A673 (cell line): Measurements from ENCODE around the gene FNDC3B. TPM values are rescaled to one million over a fixed set of nuclear protein-coding genes. Genes with fewer than 3 reads are reported as not detected.

ENCODE experiments used
- BruUV-seq: library from RNA; stranded (reverse); fragments of 400-500 nt; replicated peaks from 2 replicates; lab custom pipeline; 2021; lab: Mats Ljungman, UMichigan
- CTCF ChIA-PET: fragments of 300-600 bp; sonication (Branson Sonifier 250); formaldehyde crosslinking; loops from one replicate; lab custom pipeline; 2022; ENCODE audit warnings: antibody characterized with exemption; lab: Charles Lee
- POLR2A ChIA-PET: fragments of 300-600 bp; sonication (Branson Sonifier 250); formaldehyde crosslinking; loops from one replicate; lab custom pipeline; 2022; ENCODE audit warnings: antibody characterized with exemption; ENCODE audit not compliant: low non-redundant PET; lab: Charles Lee
- DNase-seq: peaks from one replicate; pipeline ENCODE4 v3.0.0-alpha.2; 2015; ENCODE audit warnings: low spot score
- H3K27ac ChIP-seq: fragments of 200-600 bp; sonication (generic); 2 replicates; pipeline ENCODE4 v1.5.1; 2016; ENCODE audit warnings: mixed run types, low read depth, mild to moderate bottlenecking, mixed read lengths, antibody characterized with exemption, low read length; ENCODE audit not compliant: poor library complexity, severe bottlenecking
- H3K27me3 ChIP-seq: fragments of 200-600 bp; sonication (generic); replicated peaks from 2 replicates; pipeline ENCODE4 v1.6.1; 2017; ENCODE audit warnings: mixed run types, low read depth, mild to moderate bottlenecking, mixed read lengths, antibody characterized with exemption, low read length; ENCODE audit not compliant: insufficient read depth, poor library complexity
- H3K36me3 ChIP-seq: fragments of 200-600 bp; sonication (generic); 2 replicates; pipeline ENCODE4 v1.6.1; 2016; ENCODE audit warnings: mixed run types, mild to moderate bottlenecking, mixed read lengths, antibody characterized with exemption, low read length; ENCODE audit not compliant: insufficient read depth, poor library complexity, severe bottlenecking
- H3K4me1 ChIP-seq: fragments of 200-600 bp; sonication (generic); 2 replicates; pipeline ENCODE4 v1.6.1; 2017; ENCODE audit warnings: mixed run types, mild to moderate bottlenecking, mixed read lengths, antibody characterized with exemption, low read length; ENCODE audit not compliant: insufficient read depth, poor library complexity, severe bottlenecking
- H3K4me3 ChIP-seq: fragments of 200-600 bp; sonication (generic); 2 replicates; pipeline ENCODE4 v1.5.1; 2016; ENCODE audit warnings: low read depth, mixed run types, mild to moderate bottlenecking, mixed read lengths, low read length; ENCODE audit not compliant: poor library complexity, severe bottlenecking
- H3K9me3 ChIP-seq: fragments of 200-600 bp; sonication (generic); 2 replicates; pipeline ENCODE4 v1.6.1; 2016; ENCODE audit warnings: mixed run types, low read depth, mild to moderate bottlenecking, mixed read lengths, antibody characterized with exemption, low read length; ENCODE audit not compliant: poor library complexity, severe bottlenecking
- EZH2 ChIP-seq: fragments of 200-600 bp; sonication (generic); IDR thresholded peaks from 2 replicates; pipeline ENCODE4 v1.6.1; 2017; ENCODE audit warnings: borderline replicate concordance, low read depth, mild to moderate bottlenecking, mixed read lengths, antibody characterized with exemption, low read length; ENCODE audit not compliant: poor library complexity, severe bottlenecking
- intact Hi-C: fragments of 100-400 bp; cut with micrococcal nuclease; formaldehyde crosslinking; loops from one replicate; pipeline ENCODE4 v1.10.0; 2022; ENCODE audit not compliant: unreplicated experiment
- total RNA-seq: library from RNA; stranded (reverse); gene quantifications from 2 replicates; pipeline ENCODE4 v1.2.3, GENCODE V29; 2021
- TF ChIP-seq, protein P1 (sequence below): fragments of 300-800, 200-600 bp; sonication (generic); conservative IDR thresholded peaks from 2 replicates; pipeline ENCODE4 v1.5.1; 2017; ENCODE audit warnings: low read depth, mild to moderate bottlenecking, antibody characterized with exemption, low read length, moderate library complexity, mixed read lengths

The FNDC3B gene
- total RNA-seq, 1 experiment from 2014 or later = 50.8 TPM

GRCh38 chr3:172154768-172155664, 115.6 kb downstream of the FNDC3B start:
- ChIA-PET POLR2A (interaction anchor here (0.6 kb wide), 1 partner anchor 50 kb away, joined by 14 read pairs; no protein-coding TSS in a partner anchor), CTCF (no interaction called here)
- Histone ChIP-seq H3K4me1 (peaks cover 43% of the 10 kb centered on the region), H3K27me3 (no peaks in the 10 kb centered on the region), H3K9me3 (no peaks in the 10 kb centered on the region), H3K36me3 (no peaks in the 10 kb centered on the region), H3K27ac (peak overlapping the region; percentile 63), H3K4me3 (no peak overlapping the region)
- intact Hi-C loops = no loop called here
- TF ChIP-seq EZH2 = no peak
- TF ChIP-seq, protein P1, sequence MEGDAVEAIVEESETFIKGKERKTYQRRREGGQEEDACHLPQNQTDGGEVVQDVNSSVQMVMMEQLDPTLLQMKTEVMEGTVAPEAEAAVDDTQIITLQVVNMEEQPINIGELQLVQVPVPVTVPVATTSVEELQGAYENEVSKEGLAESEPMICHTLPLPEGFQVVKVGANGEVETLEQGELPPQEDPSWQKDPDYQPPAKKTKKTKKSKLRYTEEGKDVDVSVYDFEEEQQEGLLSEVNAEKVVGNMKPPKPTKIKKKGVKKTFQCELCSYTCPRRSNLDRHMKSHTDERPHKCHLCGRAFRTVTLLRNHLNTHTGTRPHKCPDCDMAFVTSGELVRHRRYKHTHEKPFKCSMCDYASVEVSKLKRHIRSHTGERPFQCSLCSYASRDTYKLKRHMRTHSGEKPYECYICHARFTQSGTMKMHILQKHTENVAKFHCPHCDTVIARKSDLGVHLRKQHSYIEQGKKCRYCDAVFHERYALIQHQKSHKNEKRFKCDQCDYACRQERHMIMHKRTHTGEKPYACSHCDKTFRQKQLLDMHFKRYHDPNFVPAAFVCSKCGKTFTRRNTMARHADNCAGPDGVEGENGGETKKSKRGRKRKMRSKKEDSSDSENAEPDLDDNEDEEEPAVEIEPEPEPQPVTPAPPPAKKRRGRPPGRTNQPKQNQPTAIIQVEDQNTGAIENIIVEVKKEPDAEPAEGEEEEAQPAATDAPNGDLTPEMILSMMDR = no peak
- DNase-seq = no peak
- no TSS peak for BruUV-seq

DNA sequence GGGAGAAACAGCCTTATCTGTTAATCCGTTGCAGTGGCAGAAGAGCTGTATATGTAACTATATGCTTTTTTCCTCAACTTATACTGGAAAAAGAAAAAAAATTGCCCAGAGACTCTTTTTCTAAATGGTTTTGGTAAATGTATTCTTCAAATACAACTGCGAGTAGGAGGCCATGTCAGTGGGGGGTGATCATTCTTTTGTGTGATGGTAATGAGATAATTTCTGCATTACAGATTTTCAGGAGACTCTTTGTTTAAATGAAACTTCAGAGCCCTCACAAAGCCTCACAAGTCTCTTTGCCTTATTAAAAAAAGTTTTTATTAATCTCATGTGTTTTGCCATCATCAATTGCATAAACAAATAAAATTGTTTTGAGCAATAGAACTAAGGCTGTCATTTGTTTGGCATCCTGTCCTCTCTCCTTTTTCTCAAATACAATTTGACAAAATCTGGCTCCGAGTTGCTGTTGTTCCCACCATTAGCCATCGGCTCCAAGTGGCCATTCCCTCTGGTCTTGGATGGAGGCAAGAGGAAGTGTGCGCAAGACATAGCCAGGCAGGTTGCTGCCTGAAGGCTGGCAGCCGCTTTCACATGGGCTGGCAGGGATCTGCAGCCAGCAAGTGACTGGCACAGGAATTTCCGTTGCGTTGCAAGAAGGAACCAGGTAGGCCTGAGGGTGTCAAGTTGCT, 116.7 kb downstream of the FNDC3B start:
- ChIA-PET POLR2A (no interaction called here), CTCF (no interaction called here)
- DNase-seq = peak; percentile 68
- Histone ChIP-seq H3K27ac (peak overlapping the region; percentile 63), H3K4me3 (no peak overlapping the region), H3K27me3 (no peaks in the 10 kb centered on the region), H3K4me1 (peaks cover 44% of the 10 kb centered on the region), H3K9me3 (no peaks in the 10 kb centered on the region), H3K36me3 (no peaks in the 10 kb centered on the region)
- TF ChIP-seq, protein P1 = no peak
- no peak for TF ChIP-seq EZH2
- no TSS peak for BruUV-seq
- intact Hi-C loops = no loop called here

GRCh38 chr3:172156586-172156955, 117.2 kb downstream of the FNDC3B start:
- ChIA-PET POLR2A (no interaction called here), CTCF (interaction anchor here (0.7 kb wide), 1 partner anchor 511 kb away, joined by 5 read pairs; no protein-coding TSS in a partner anchor)
- H3K4me3 ChIP-seq = no peak overlapping the region
- intact Hi-C loops = no loop called here
- no peaks in the 10 kb centered on the region for H3K9me3 ChIP-seq
- no peaks in the 10 kb centered on the region for H3K36me3 ChIP-seq
- no TSS peak for BruUV-seq
- no peak for TF ChIP-seq EZH2
- TF ChIP-seq, protein P1 = no peak
- DNase-seq = no peak
- H3K27ac ChIP-seq = peak overlapping the region; percentile 63
- H3K4me1 ChIP-seq = peaks cover 43% of the 10 kb centered on the region
- no peaks in the 10 kb centered on the region for H3K27me3 ChIP-seq
